Fibroblast of the conjunctiva (primary cell): ENCODE results near the gene TIMM13.
A peak's percentile ranks its signal among the peaks of the same experiment; 100 is the strongest.
"Not testable (repeated sequence)": the region's sequence is repeated elsewhere in the genome, so short reads cannot be mapped to it uniquely, and the experiment has no call there.

Experiments used
- DNase-seq: peaks from one replicate; pipeline ENCODE4 v3.0.0-alpha.2; 2010; ENCODE audit warnings: low read depth

The TIMM13 gene

GRCh38 chr19:2431318-2432055 lies 4.1 kb upstream of the TIMM13 start:
- DNase-seq, result no peak

- no peak for DNase-seq
Measured at GRCh38 chr19:2429917-2430535, 2.6 kb upstream of the TIMM13 start.

- DNase-seq, result no peak
Measured at GRCh38 chr19:2428756-2429711, 1.6 kb upstream of the TIMM13 start.

GRCh38 chr19:2428321-2428690 lies 920 bp upstream of the TIMM13 start:
- no peak for DNase-seq

- no peak for DNase-seq
Measured at GRCh38 chr19:2426611-2427428, 566 bp downstream of the TIMM13 start.

- no peak for DNase-seq
Measured at GRCh38 chr19:2425622-2426581, 1.5 kb downstream of the TIMM13 start.

GRCh38 chr19:2424686-2425621 lies 2.4 kb downstream of the TIMM13 start:
- peak; percentile 57 for DNase-seq

- DNase-seq, result no peak
Measured at GRCh38 chr19:2423915-2424685, 3.3 kb downstream of the TIMM13 start.

GRCh38 chr19:2423071-2423914 lies 4.1 kb downstream of the TIMM13 start:
- DNase-seq, result no peak

- no peak for DNase-seq
Measured at GRCh38 chr19:2421581-2422306, 5.6 kb downstream of the TIMM13 start.

- DNase-seq, result no peak
Measured at GRCh38 chr19:2420490-2420889, 6.9 kb downstream of the TIMM13 start.

GRCh38 chr19:2419754-2420153 lies 7.6 kb downstream of the TIMM13 start:
- no peak for DNase-seq

GRCh38 chr19:2417881-2418406 lies 9.4 kb downstream of the TIMM13 start:
- DNase-seq, result no peak

GRCh38 chr19:2417436-2417835 lies 9.9 kb downstream of the TIMM13 start:
- DNase-seq, result not testable (repeated sequence)

- DNase-seq, result no peak
Measured at GRCh38 chr19:2416321-2417097, 10.9 kb downstream of the TIMM13 start.

GRCh38 chr19:2415973-2416319 lies 11.4 kb downstream of the TIMM13 start:
- DNase-seq, result no peak
